GM18502 (cell line): ENCODE measurements around the gene POLR3G.

Source experiments
- ATAC-seq: cut with Tn5 transposase; IDR thresholded peaks from one replicate; pipeline ENCODE4 v1.9.1; 2021; ENCODE audit warnings: mild to moderate bottlenecking; ENCODE audit not compliant: unreplicated experiment, poor library complexity

POLR3G gene

DNA sequence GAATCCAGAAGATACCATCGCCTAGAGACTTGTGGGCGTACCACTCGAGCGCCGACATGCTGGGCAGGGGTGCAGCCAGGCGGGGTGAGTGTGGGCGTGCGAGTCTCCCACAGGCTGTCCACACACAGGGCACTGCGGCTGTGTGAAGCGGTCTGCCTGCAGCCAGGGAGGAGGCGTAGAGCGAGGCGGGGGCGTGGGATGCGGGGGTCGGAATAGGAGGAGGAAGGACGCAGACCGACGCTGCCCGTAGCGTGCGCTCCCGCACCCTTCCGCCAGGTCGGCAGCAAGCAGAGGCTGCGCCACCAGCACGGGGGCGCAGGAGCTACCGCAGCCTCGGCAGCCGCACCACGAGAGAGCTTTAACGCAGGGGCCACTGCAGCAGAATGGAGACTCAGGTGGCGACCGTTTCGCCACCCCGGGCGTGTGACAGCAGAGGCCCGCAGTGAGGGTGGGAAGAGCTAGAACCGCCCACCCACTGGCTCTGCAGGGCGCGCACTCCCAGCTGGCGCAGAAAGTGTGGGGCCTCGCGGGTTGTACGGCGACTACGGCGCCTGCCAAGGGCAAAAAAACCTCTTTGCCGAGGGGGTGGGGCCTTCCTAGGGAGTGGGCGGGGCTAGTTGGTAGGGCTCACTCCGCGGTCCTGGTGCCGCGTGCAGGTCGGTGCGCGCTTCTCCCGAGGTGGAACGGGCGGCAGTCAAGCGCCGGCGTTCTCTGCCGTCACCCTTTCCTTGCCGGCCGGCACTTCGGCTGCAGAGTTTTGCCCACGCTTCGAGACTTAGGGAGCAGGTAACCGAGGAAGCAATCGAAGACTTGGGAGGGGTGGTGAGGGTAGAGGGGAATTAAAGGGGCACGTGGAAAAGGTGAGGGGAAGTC lies at the start of gene POLR3G, which contains the start of gene MBLAC2:
Gene POLR3G (plus strand): TSS at position 630 of the 873 bp plus-strand sequence. CDS start 10,704 bp downstream, outside the sequence.
Gene MBLAC2 (minus strand): TSS at position 537 of the 873 bp plus-strand sequence. CDS start 479 bp downstream, at position 58.
- ATAC-seq: peak; percentile 91

GRCh38 chr5:90434116-90434714 lies 40.4 kb upstream of the POLR3G start:
- ATAC-seq: peak; percentile 61

DNA sequence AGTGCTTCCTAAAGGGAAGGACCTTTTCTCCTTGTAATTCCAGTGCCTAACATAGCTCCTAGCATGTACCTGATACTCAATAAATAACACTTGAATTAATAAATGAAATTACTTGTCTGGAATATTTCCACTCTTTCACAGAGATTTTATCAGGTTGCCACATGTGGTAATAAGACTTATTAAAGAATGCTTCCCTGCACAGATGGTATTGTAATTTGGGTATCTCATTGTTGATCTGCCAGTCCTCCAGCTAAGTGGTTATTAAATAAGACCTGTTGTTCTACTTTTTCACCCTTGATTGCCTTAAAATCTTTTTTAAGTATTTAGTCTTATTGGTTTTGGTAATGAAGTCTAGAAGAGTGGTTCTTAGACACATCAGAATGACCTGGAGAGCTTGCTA lies 37.0 kb upstream of the POLR3G start:
- ATAC-seq: no peak

DNA sequence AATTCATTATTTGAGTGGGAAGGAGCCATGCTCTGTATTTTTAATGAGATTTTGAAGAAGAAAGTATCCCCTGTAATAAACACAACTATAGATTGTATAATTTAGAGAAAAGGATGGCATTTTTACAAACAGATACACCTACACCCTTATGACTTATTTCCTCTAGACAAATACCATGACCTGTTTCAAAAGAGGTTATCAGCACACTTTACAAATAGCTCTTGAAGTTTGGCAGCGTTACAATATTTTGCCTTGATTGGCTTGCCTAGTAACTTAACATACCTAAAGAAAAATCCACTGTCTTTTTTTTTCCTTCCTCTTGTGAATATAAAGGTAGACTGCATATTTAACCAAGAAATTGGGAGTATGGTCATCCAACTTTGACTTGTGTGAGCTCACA lies 36.6 kb upstream of the POLR3G start:
- ATAC-seq: no peak

DNA sequence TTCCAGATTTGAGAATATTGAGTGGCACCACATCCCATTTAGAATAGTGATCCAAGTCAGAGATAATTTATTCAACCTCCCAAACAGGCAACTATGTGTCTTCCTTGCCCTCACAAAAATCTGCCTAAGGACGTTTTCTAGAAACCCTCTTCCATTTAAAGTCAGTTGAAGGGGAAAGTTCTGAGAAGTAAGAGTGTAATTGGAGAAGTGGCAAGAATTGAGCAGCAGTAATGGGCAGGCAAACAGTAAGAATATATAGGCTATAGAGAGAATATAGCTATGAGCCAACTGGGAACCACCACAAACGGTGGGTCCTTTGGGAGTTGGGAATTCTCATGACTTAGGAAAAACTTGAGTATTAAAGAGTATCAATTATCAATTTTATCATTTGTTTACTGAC lies 34.0 kb upstream of the POLR3G start:
- ATAC-seq: no peak

DNA sequence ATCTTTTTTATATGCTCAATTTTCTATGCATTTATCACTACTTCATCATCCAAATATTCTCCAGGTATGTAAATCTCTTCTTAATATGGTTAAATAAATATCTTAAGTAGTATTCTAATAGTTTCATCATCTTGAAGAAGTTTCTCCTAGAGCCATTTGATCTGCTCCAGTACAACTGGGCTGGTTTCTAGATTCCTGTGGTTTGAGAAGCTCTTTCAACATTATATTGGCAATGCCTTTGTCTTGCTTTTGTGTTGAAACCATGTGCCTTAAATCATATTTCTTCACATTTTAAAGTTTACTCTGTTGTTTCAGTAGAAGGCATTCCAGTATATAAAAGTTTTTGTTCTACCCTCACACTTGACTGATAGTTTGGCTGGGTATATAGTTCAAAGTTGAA lies 27.7 kb upstream of the POLR3G start:
- ATAC-seq: no peak

GRCh38 chr5:90461288-90461687 lies 13.4 kb upstream of the POLR3G start:
- no peak for ATAC-seq

DNA sequence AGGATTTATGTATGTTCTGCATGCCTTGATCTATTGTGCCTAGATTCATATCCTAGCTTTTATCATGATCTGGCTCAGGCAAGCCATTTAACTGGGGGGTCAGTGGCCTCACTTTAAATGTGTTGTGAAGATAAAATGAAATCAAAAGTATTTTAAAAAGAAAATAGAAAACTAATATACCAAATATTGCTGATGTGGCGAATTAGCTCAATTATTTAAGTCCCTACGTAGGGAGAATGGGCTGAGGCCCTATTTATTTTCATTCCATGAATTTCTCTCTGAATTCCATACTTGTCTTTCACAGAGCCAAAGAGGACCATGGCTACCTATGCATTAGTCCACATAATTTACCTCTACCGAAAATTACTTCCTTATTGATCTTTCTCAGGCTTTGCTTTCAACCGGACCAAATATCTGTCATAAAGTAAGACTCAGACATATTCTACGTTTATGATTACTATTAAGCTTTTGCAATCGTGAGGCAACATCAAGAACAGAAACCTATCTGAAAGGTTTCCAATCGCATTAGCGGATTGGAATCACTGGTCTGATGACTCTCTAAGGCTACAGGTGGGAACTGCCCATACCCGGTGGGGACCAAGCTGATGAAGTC lies 1.8 kb upstream of the POLR3G start:
- ATAC-seq: peak; percentile 11

GRCh38 chr5:90473396-90474234 lies 1.0 kb upstream of the POLR3G start:
- peak; percentile 11 for ATAC-seq

GRCh38 chr5:90475436-90475980 lies 844 bp downstream of the POLR3G start:
- no peak for ATAC-seq

GRCh38 chr5:90476391-90476790 lies 1.7 kb downstream of the POLR3G start:
- no peak for ATAC-seq

DNA sequence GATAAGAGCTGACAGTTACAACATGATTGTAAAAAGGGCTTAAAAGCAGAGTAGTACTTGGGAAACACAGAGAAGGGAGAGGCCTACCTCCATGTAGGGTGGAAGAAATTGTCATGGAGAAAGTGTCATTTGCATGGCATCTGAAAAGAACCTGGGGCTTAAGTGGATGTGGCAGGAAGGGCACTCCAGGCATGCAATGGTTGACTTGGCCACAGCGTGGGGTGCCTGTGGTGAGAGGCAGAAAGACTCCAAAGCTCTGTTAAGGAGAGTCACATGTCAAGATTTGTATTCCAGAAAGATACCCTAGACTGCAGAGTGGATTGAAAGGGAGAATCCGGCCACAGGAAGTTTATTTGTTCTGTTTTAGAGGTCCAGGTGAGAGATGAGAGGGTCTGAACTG lies 2.4 kb downstream of the POLR3G start:
- ATAC-seq: no peak

GRCh38 chr5:90477621-90478215 lies 3.1 kb downstream of the POLR3G start:
- no peak for ATAC-seq

DNA sequence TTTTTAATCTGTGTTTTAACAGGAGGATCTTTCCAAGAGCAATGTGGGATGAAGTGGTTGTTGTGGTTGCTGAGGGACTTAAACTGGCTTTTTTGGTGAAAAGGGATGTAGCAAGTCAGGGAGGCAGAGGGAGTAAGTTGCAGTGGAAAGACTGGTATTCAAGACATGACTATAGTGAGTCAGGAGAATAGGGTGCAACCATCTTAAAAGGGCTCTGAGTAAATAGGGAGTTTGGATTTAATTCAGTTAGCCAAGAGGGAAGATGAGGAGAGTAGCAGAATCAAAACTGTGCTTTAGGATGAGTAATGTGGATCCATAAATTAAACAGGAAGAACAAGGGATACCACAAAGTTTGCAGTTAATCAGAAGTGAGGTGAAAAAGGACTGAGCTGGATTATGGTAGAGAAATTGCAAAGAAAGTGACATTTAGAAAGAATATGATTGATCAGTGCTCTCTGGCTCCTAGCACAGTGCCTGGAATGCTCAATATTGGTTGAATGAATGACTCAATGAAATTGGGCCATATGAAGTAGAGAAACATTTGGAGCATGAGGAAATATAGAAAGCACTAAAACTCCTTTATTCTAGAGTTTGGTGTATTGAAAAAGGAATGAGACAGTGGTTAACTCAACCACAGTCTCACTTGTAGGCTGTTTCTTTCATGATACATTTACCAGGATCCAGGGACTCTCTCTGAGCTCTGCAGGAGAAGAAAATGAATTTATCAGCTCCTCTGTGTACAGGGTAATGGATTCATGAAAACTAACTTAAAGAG lies 5.1 kb downstream of the POLR3G start:
- no peak for ATAC-seq

DNA sequence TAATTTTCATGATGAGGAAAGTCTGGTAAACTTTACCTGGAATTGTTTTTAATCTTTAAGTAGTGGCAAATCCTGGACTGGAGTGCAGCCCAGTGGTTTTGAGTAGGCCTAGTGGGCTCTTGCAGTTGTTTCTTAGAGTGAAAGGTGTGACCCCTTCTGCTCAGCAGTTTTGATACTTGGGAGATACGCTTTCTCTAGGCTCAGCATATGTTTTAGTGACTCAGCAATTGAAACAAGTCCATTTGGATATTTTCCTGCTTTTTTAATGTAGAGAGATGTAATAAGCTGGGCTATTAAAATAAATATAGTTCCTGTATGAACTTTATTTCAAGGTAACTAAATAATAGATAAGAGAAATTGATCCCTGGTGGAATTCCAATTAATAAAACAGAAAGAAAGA lies 6.0 kb downstream of the POLR3G start:
- no peak for ATAC-seq

GRCh38 chr5:90483206-90483605 lies 8.5 kb downstream of the POLR3G start:
- ATAC-seq: no peak

GRCh38 chr5:90484540-90484939 lies 9.9 kb downstream of the POLR3G start:
- no peak for ATAC-seq

DNA sequence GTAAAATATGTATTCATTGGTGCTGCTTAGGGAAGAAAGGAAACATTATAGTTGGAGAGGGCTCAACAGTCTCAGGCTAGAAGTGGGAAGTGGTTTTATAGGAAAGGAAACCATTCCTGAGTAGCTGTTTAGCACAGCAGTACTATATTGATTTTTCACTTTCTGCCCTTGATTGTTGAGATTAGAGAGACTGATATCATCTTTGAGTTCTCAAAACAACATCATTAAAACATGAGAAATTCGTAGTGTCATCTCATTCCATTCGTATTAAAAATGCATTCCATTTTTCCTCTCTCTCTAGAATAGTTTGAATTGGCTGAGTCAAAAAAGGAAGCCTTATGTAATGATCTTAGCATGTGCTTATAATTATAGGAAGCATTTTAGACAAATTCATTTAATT lies 14.1 kb downstream of the POLR3G start:
- ATAC-seq: no peak

GRCh38 chr5:90494043-90494442 lies 19.4 kb downstream of the POLR3G start:
- ATAC-seq: no peak
